Measurements from ENCODE around the gene PTPRM. TPM values are rescaled to one million over a fixed set of nuclear protein-coding genes. Genes with fewer than 3 reads are reported as not detected.

PTPRM gene
- total RNA-seq, 4 donors from 2014 or later: 21.4 to 41.8 (median 29.6) TPM

GRCh38 chr18:7766346-7766745 is 199.2 kb downstream of the PTPRM start:
- no peak for DNase-seq (ENCODE audit: low spot score in 2 of 2)
- H3K4me3 ChIP-seq (ENCODE audit: low read depth, poor library complexity, severe bottlenecking): no peak overlapping the region
- intact Hi-C loops (cut with DNase I; ENCODE audit: low total_unique reads): no loop called here
- 60 to 67% methylated on average over 4 of the region's 4 CpGs for WGBS, 2 donors
- TF ChIP-seq, protein P1, sequence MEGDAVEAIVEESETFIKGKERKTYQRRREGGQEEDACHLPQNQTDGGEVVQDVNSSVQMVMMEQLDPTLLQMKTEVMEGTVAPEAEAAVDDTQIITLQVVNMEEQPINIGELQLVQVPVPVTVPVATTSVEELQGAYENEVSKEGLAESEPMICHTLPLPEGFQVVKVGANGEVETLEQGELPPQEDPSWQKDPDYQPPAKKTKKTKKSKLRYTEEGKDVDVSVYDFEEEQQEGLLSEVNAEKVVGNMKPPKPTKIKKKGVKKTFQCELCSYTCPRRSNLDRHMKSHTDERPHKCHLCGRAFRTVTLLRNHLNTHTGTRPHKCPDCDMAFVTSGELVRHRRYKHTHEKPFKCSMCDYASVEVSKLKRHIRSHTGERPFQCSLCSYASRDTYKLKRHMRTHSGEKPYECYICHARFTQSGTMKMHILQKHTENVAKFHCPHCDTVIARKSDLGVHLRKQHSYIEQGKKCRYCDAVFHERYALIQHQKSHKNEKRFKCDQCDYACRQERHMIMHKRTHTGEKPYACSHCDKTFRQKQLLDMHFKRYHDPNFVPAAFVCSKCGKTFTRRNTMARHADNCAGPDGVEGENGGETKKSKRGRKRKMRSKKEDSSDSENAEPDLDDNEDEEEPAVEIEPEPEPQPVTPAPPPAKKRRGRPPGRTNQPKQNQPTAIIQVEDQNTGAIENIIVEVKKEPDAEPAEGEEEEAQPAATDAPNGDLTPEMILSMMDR (IDR thresholded peaks at IDR 0.05): no peak
- TF ChIP-seq POLR2A (IDR thresholded peaks at IDR 0.05): no peak

DNA sequence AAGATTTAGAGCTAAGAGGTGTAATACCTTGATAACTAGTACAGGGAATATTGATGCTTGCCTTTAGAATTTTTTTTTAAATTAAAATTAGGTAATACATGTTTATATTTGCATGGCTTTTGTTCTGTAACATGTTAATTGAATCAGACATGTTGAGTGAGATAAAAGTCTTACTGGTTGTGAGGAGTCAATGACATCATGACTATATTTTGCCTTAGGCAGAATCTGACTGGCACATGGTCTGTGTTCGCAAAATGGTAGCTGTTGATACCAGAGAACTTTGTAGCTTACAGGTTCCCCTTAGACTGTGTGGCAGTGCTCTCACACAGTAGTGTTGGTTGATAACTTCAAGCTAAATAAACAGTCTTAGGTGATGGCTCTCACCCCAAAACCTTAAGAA is 199.7 kb downstream of the PTPRM start:
- no peak overlapping the region for H3K4me3 ChIP-seq (ENCODE audit: low read depth, poor library complexity, severe bottlenecking)
- WGBS, 2 donors: 75 to 78% methylated on average over 1 of the region's 1 CpG
- intact Hi-C loops (cut with DNase I; ENCODE audit: low total_unique reads): no loop called here
- TF ChIP-seq POLR2A (IDR thresholded peaks at IDR 0.05): no peak
- TF ChIP-seq, protein P1 (IDR thresholded peaks at IDR 0.05): no peak
- no peak for DNase-seq (ENCODE audit: low spot score in 2 of 2)

DNA sequence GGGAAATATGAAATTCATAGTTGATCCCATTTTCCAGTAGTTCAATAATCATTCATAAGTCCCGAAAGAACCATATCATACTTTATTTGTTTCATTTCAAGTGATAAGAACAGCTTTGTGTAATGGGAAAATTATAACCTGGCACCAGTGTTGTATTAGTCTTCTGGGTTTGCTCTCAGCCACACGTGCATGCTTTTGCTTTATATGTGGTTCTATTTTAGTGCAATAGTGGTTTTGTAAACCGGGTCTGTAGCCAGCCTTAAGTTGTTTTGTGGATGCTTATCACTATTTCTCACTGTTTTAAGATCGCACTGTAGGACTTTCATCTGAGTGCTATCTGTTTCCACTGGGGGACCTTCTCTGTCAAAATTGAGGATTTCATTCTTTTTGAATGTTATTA is 203.8 kb downstream of the PTPRM start:
- intact Hi-C loops (cut with DNase I; ENCODE audit: low total_unique reads): no loop called here
- H3K4me3 ChIP-seq (ENCODE audit: low read depth, poor library complexity, severe bottlenecking): no peak overlapping the region
- TF ChIP-seq, protein P1 (IDR thresholded peaks at IDR 0.05): no peak
- no peak for DNase-seq (ENCODE audit: low spot score in 2 of 2)
- 64 to 68% methylated on average over 4 of the region's 4 CpGs for WGBS, 2 donors

DNA sequence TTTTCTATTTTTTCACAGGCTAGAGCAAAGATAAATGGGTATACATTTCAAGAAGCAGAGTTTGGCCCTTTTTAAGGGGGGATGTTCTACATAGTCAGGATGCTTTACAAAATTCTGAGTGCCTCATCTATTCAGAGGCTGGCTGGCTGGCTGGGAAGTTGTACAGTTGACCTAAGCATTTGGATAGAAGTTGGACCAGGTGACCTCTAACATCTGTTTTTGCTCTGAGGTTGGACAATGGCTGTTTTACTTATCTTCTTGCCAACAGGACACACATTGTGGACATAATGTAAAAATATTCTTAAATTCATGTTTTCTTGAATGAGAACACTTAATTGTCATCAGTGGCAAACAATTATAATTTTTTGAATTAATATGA is 205.4 kb downstream of the PTPRM start:
- no peak for DNase-seq (ENCODE audit: low spot score in 2 of 2)
- H3K4me3 ChIP-seq (ENCODE audit: low read depth, poor library complexity, severe bottlenecking): no peak overlapping the region
- TF ChIP-seq, protein P1 (IDR thresholded peaks at IDR 0.05): no peak
- TF ChIP-seq POLR2A (IDR thresholded peaks at IDR 0.05): no peak
- intact Hi-C loops (cut with DNase I; ENCODE audit: low total_unique reads): no loop called here

DNA sequence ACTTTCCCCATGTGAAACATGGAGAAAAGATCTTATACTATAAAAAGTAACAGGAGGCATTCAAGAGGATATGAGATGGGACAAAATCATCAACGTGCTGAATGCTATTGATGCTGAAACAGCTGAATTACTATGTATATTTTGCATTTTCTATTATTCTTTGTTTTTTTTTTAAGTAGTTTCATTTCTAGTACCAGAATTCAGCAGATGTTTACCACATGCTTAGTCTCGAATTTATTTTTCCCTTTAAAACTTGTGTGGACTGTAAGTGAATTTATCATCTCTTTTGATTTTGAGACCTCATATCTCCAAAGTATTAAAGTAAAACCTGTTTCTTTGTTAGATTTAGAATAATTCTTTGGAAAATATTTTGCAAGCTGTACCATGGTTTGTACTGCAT is 205.8 kb downstream of the PTPRM start:
- DNase-seq (ENCODE audit: low spot score in 2 of 2): no peak
- no peak for TF ChIP-seq POLR2A (IDR thresholded peaks at IDR 0.05)
- TF ChIP-seq, protein P1 (IDR thresholded peaks at IDR 0.05): no peak
- 53 to 54% methylated on average over 2 of the region's 2 CpGs for WGBS, 2 donors
- no peak overlapping the region for H3K4me3 ChIP-seq (ENCODE audit: low read depth, poor library complexity, severe bottlenecking)
- intact Hi-C loops (cut with DNase I; ENCODE audit: low total_unique reads): no loop called here

GRCh38 chr18:7775128-7775527 is 208.0 kb downstream of the PTPRM start:
- no peak for DNase-seq (ENCODE audit: low spot score in 2 of 2)
- no peak overlapping the region for H3K4me3 ChIP-seq (ENCODE audit: low read depth, poor library complexity, severe bottlenecking)
- TF ChIP-seq, protein P1 (IDR thresholded peaks at IDR 0.05): no peak
- TF ChIP-seq POLR2A (IDR thresholded peaks at IDR 0.05): no peak
- 69 to 72% methylated on average over 4 of the region's 4 CpGs for WGBS, 2 donors
- intact Hi-C loops (cut with DNase I; ENCODE audit: low total_unique reads): no loop called here

All from lower leg skin (tissue), 4 donors.